Adipose tissue (tissue), 3 donors: Measurements from ENCODE around the gene CPHXL. TPM values are rescaled to one million over a fixed set of nuclear protein-coding genes. Genes with fewer than 3 reads are reported as not detected.

Source experiments
- H3K27ac ChIP-seq: one replicate; pipeline ENCODE4 v1.5.1; 2013; ENCODE audit warnings: low read depth, low read length
- WGBS, 3 donors: extraction: QIAGEN DNeasy Blood & Tissue Kit; methylation state at CpG; one replicate each; pipeline ENCODE4 v1.1.7; 2013; 5-methylcytosine and 5-hydroxymethylcytosine counted together
- polyA plus RNA-seq, 3 donors: library from polyadenylated mRNA; stranded (reverse); fragments of 200-250 nt; gene quantifications; one replicate each; pipeline ENCODE4 v1.2.3, GENCODE V29; 2013
- donor health status: healthy with polysubstance abuse.
- donor health status: Bipolar disorder and iron deficiency.
- donor health status: healthy.

Gene CPHXL
- polyA plus RNA-seq, 3 donors = not detected

- H3K27ac ChIP-seq = no peak overlapping the region
These were observed 11.6 kb downstream of the CPHXL start for GRCh38 chr16:75714661-75715060.

GRCh38 chr16:75710344-75710743 lies 15.9 kb downstream of the CPHXL start:
- 96 to 100% (median 97%) methylated on average over 2 of the region's 2 CpGs for WGBS, 3 donors

DNA sequence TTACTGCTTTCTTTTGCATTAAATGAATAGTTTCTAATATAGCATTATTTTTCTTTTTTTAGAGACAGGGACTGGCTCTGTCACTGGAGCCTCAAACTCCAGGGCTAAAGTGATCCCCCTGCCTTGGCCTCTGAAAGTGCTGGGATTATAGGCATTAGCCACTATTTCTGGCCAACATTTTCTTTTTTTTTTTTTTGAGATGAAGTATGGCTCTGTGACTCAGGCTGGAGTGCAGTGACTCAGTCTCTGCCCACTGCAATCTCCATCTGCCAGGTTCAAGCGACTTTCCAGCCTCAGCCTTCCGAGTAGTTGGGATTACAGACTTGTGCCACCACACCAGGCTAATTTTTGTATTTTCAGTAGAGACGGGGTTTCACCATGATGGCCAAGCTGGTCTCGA lies 23.0 kb downstream of the CPHXL start:
- H3K27ac ChIP-seq = no peak overlapping the region
- WGBS, 3 donors = 93 to 96% (median 95%) methylated on average over 4 of the region's 4 CpGs

More at GRCh38 chr16:75710344-75710743, 15.9 kb downstream of the CPHXL start:
- H3K27ac ChIP-seq = no peak overlapping the region

DNA sequence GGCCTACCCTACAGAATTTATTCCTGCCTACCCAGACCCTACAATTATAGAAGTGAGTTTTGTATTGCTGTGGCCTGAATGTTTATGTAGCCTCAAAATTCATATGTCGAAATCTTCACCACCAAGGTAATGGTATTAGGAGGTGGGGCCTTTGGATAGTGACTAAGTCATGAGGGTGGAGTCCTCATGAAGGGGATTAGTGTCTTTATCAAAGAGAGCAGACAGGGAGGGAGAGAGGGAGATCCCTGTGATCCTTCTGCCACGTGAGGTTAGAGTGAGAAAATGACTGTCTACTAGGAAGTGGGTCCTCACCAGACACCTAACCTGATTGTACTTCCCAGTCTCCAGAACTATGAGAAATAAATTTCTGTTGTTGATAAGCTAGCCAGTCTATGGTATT lies 24.0 kb downstream of the CPHXL start:
- no peak overlapping the region for H3K27ac ChIP-seq
- WGBS, 3 donors = 78 to 90% (median 88%) methylated on average over 2 of the region's 2 CpGs

GRCh38 chr16:75701361-75701760 lies 24.9 kb downstream of the CPHXL start, which contains the start of gene DUXB:
DUXB (minus strand) TSS chr16:75701461; CDS start chr16:75701418, 43 bp downstream.
- WGBS, 3 donors = 81 to 94% (median 86%) methylated on average over 5 of the region's 5 CpGs
- no peak within 1 kb of the TSS for H3K27ac ChIP-seq

- no peak overlapping the region for H3K27ac ChIP-seq
- WGBS, 3 donors = 87 to 93% (median 92%) methylated on average over 5 of the region's 5 CpGs
These were observed 28.7 kb downstream of the CPHXL start for GRCh38 chr16:75697571-75697970.

GRCh38 chr16:75695708-75696107 lies 30.6 kb downstream of the CPHXL start:
- no peak overlapping the region for H3K27ac ChIP-seq
- 79 to 86% (median 81%) methylated on average over 6 of the region's 6 CpGs for WGBS, 3 donors

- H3K27ac ChIP-seq = no peak overlapping the region
These were observed 38.9 kb downstream of the CPHXL start for GRCh38 chr16:75687361-75687760.

DNA sequence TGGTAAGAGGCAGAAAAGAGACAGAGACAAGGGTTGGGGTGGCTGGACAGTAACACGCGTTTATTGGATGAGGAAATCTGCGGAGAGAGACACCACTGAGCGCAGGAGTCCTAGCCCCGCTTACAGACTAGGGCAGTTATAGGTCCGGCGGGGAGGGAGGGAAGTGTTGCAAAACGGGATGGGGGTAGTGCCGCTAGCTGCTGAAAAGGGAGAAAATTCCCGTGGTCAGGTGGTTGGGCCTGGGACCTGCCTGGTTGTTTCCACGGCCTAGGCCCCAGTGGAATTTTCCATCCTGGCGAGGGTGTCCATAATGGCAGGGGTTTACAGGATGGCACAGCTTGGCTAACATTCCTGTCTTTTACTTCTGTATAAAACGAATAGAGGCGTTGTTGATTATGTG lies 44.0 kb downstream of the CPHXL start:
- H3K27ac ChIP-seq = no peak overlapping the region
- 85 to 89% (median 88%) methylated on average over 14 of the region's 14 CpGs for WGBS, 3 donors

DNA sequence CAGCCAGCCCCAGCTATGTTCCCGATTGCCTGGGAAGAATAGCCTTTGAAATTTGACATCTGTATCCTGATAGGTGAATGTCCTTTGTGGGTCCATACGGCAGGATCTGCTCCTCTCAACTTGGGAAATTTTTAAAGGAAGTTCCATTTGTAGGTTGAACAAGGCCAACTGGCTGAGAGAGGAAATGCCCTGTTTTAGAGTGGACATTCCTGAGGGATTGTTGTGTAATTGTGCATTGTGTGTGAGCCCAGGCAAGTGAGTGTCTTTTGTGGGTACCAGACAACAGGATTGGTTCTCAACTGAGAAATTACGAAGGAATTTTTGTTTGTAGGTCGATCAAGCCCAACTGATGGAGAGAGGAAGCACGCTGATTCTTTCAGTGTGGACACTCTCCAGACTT lies 46.9 kb downstream of the CPHXL start:
- WGBS, 3 donors = 76 to 89% (median 77%) methylated on average over 5 of the region's 5 CpGs
- no peak overlapping the region for H3K27ac ChIP-seq

GRCh38 chr16:75676909-75677308 lies 49.4 kb downstream of the CPHXL start, which contains the start of gene CPHXL2:
CPHXL2 (minus strand) TSS chr16:75677009; CDS start chr16:75676999, 10 bp downstream.
- WGBS, 3 donors = 94 to 97% (median 95%) methylated on average over 4 of the region's 4 CpGs
- H3K27ac ChIP-seq = no peak within 1 kb of the TSS

- no peak overlapping the region for H3K27ac ChIP-seq
These were observed 58.8 kb downstream of the CPHXL start for GRCh38 chr16:75667503-75667902.

Other genes starting within 250 kb of the CPHXL start
- gene CHST6, start 231.0 kb downstream of the CPHXL start, polyA plus RNA-seq = under 1 TPM; under 0.01 to 0.06 (median 0.04) TPM
- gene CHST5, start 190.4 kb downstream of the CPHXL start, polyA plus RNA-seq = not detected
- gene TMEM231, start 170.2 kb downstream of the CPHXL start, polyA plus RNA-seq = 1 to 10 TPM; 1.9 to 4.2 (median 3.7) TPM
- gene GABARAPL2, start 160.1 kb downstream of the CPHXL start, polyA plus RNA-seq = 100 to 1,000 TPM in 2 of 3 donors, 10 to 100 TPM in 1; 59.4 to 219 (median 124) TPM
- 10 to 100 TPM in 2 of 3 donors, 1 to 10 TPM in 1; 7.5 to 19.9 (median 10.5) TPM for gene ADAT1, start 103.2 kb downstream of the CPHXL start, polyA plus RNA-seq
- 100 to 1,000 TPM in 1 of 3 donors, 10 to 100 TPM in 2; 85.6 to 101 (median 85.8) TPM for gene KARS1, start 78.8 kb downstream of the CPHXL start, polyA plus RNA-seq
- gene TERF2IP, start 78.7 kb downstream of the CPHXL start, polyA plus RNA-seq = 10 to 100 TPM; 24.3 to 59.3 (median 52.6) TPM
- under 1 TPM in 1 of 3 donors, not detected in 2; 0.56 TPM for gene CPHXL2, start 49.5 kb downstream of the CPHXL start, polyA plus RNA-seq
- gene DUXB, start 25.0 kb downstream of the CPHXL start, polyA plus RNA-seq = not detected